ENCODE measurements around the gene HES5.
A peak's percentile ranks its signal among the peaks of the same experiment; 100 is the strongest.

The HES5 gene

DNA sequence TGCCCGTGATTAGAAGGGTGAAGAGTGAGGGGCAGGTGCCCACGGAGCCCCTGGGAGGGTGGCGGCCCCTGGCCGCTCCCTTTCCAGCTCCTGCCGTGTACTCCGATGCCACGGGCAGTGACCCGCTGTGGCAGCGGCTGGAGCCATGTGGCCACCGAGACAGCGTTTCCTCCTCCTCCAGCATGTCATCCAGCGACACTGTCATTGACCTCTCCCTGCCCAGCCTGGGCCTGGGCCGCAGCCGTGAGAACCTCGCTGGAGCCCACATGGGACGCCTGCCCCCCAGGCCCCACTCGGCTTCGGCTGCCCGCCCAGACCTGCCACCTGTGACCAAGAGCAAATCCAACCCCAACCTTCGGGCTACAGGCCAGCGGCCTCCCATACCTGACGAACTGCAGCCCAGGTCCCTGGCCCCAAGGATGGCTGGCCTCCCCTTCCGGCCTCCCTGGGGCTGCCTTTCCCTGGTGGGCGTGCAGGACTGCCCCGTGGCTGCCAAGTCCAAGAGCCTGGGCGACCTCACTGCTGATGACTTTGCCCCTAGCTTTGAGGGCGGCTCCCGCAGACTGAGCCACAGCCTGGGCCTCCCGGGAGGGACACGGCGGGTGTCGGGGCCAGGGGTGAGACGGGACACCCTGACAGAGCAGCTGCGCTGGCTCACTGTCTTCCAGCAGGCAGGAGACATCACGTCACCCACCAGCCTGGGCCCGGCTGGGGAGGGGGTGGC, 25.7 kb downstream of the HES5 start:
- no peak for DNase-seq (ENCODE audit: insufficient read length, low spot score)
- FAIRE-seq = no peak

DNA sequence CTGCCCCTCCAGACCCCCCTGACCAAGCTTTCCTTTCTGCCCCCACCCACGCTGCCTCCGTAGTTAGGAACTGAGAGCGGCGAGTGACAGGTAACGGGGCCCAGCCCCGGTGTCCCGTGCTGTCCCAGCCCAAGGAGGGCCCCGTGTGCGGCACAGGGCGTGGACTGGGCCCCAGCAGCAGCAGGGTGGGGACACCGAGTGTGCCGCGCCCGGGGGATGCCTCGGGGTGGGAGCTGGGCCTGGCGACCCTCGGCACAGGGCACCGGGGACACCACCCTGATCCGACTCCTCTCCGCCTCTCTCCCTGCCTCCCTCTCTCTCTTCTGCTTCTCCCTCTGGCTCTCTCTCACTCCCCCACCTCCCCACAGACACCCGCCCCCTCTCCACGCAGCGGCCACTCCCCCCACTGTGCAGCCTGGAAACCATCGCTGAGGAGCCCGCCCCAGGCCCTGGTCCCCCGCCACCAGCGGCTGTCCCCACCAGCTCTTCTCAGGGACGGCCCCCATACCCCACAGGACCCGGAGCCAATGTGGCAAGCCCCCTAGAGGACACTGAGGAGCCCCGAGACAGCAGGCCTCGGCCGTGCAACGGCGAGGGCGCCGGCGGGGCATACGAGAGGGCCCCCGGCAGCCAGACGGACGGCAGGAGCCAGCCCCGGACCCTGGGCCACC, 26.4 kb downstream of the HES5 start:
- FAIRE-seq (no peak), DNase-seq (ENCODE audit: insufficient read length, low spot score) (no peak)

DNA sequence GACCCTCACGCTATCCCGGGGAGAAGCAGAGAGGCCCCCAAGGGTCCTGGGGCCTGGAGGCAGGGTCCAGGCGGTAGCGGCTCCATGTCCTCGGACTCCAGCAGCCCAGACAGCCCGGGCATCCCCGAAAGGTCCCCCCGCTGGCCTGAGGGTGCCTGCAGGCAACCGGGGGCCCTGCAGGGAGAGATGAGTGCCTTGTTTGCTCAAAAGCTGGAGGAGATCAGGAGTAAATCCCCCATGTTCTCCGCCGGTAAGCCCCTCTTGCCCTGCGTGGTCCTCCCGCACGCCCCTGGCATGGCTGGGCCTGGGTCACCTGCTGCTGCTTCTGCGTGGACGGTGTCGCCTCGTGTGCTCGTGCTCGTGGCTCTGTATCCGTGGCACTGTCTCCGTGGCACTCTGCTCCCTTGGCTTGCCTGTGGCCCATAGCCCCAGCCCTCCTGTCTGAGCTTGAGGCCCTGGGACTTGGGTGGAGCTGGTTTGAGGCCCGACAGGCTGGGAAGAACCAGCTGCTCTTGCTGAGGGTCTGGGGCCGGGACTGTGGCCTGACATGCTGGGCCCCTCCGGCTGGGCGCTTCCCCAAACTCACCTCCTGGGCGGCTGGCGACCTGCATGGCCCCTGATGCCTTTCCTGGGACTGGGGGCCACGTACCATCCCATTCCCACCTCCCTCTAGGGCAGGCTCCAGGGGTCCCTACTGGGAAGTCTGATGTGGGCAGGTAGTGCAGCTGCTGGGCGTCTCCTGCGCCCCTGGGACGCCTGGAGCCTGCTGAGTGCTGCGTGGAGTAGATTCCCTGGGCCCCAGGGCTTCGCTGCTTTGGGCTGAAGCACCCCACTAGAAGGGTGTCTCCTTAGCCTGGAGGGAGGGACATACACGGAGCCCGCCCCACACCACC, 27.2 kb downstream of the HES5 start:
- no peak for FAIRE-seq
- no peak for DNase-seq (ENCODE audit: insufficient read length, low spot score)

- FAIRE-seq = no peak
- DNase-seq (ENCODE audit: insufficient read length, low spot score) = no peak
Measured at GRCh38 chr1:2502210-2502609, 27.9 kb downstream of the HES5 start.

DNA sequence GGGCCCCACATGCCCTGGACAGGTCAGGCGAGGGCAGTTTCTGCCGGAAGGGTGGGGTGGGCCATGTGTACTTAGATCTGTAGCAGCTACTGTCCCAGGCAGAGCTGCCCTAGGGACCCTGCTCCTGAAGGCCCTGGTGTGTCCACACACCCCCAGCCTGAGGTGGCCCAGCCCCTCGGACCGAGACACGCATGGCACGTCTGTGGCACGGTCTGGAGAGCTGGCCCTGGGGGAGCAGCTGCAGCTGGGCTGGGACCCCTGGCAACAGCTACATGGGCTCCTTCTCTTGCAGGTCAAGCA, 28.3 kb downstream of the HES5 start:
- no peak for DNase-seq (ENCODE audit: insufficient read length, low spot score)
- no peak for FAIRE-seq

DNA sequence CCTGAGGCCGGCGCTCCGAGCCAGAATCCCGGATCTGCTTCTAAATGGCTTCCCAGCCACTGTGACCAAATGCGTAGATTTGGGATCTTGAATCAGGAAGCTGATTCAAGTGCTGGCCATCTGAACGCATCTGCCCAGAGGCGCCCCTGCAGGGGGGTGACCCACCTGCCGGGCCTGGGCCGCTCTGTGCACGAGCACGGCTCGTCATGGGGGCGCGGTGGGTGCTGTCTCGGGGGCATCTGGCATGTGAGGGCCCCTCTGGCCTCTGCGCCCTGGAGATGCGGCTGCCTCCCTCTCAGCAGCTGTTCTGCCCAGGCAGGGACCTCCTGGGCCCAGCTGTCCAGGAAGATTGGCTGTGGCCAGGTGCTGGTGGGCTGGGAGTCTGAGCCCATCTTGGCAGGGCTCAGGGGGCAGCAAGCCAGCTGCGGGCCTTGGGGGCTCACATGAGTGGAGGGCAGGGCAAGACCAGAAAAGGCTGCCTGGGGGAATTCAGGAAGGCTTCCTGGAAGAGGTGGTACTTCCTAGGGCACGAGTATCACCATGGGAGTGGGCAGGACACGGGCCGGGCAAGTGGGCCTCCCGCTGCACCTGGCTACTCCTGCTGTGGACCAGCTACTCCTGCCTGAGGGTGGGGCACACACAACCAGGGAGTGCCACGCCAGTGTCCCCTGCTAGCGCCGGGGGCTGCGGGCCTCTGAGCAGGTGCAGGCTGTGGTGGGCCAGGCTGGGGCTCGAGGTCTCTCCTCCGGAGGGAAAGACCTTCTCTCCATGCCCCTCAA, 28.8 kb downstream of the HES5 start:
- FAIRE-seq = no peak
- DNase-seq (ENCODE audit: insufficient read length, low spot score) = no peak

GRCh38 chr1:2499986-2500596, 30.0 kb downstream of the HES5 start:
- no peak for DNase-seq (ENCODE audit: insufficient read length, low spot score)
- FAIRE-seq = no peak

DNA sequence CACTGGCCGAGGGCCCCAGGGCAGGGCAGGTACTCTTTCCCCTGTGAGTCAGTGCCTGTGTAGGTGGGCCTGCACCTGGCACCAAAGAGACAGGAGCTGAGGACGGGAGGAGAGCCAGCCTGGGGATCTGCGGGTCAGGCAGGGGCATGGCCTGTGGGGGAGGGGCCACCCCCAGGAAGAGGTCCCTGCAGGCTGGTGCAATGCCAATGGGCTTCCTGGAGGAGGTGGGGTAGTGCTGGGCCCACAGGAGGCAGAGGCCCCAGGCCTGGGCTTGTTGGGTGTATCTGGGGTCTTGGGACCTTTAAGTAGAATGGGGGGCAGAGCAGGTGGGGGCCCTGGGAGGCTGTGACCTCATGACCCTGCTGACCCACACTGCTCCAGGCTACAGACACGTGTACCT, 30.8 kb downstream of the HES5 start:
- DNase-seq (ENCODE audit: insufficient read length, low spot score) (no peak), FAIRE-seq (no peak)

- FAIRE-seq = no peak
- no peak for DNase-seq (ENCODE audit: insufficient read length, low spot score)
Measured at GRCh38 chr1:2498648-2499047, 31.4 kb downstream of the HES5 start.

- FAIRE-seq (no peak), DNase-seq (ENCODE audit: insufficient read length, low spot score) (no peak)
Measured at GRCh38 chr1:2497891-2498290, 32.2 kb downstream of the HES5 start.

GRCh38 chr1:2496746-2497145, 33.3 kb downstream of the HES5 start:
- no peak for FAIRE-seq
- DNase-seq (ENCODE audit: insufficient read length, low spot score) = no peak

DNA sequence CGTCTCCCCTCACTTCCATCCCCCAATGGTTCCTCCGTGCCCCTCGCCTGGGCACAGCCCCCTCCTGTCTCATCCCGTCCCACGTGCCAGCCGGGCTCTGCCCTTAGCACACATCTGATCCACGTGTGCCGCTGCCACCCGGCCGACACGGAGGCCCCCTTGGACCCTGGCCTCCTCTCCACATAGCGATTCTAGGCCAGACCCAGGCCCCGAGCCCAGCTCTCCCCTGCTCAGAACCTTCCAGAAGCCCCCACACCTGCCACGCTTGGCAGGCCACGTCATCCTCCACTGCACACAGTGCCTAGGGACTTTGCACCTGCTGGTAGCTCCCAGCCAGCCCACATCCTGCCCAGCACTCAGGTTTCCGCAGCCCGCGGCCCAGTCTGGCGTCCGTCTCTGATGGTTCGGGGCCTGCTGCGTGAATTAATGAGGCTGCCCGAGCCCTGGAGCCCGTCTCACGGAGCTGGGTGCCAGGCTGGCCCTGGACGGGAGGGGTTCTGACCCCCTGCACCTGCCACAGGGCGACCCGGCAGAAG, 33.9 kb downstream of the HES5 start:
- DNase-seq (ENCODE audit: insufficient read length, low spot score) (no peak), FAIRE-seq (no peak)

DNA sequence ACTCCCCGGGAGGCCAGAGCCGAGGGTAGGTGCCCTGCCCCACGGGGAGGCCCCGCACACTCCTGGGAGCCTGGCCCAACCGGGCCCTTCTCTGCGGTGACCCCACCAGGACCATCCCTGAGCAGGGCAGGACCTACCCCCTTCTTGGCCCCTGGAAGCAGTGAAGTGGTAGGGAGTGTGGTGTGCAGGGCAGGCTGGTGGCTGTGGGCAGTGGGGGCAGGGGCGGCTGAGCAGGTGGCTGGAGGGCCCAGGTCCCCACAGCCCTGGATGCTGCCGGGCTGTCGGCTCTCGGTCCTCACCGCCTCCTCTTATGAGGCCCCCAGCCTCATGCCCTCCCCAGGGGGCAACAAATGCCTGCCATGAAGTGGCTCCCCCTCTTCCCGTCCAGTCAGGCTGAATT, 34.5 kb downstream of the HES5 start:
- FAIRE-seq (no peak), DNase-seq (ENCODE audit: insufficient read length, low spot score) (no peak)

DNA sequence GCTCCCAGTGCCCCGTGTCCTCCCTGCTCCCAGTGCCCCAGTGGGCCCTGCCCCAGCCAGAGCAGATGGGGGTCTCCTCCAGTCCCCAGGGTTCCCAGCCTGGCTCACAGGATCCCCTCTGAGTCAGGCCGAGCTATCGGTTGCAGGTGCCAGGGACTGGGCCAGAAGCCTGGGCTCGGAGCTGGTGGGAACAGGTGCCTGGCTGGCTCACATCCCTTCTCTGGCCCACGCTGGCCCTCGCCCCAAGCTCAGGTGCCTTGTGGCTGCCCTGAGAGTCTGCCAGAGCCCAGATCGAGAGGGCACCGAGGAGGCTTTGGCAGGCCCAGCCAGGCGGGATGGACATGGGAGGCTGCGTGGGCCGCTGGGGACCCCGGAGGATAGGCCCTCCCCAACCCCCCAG, 35.0 kb downstream of the HES5 start:
- no peak for DNase-seq (ENCODE audit: insufficient read length, low spot score)
- no peak for FAIRE-seq

- peak; percentile 75 for DNase-seq (ENCODE audit: insufficient read length, low spot score)
- peak; percentile 49 for FAIRE-seq
Measured at GRCh38 chr1:2494323-2494693, 35.8 kb downstream of the HES5 start.

GRCh38 chr1:2493691-2494322, 36.3 kb downstream of the HES5 start:
- FAIRE-seq (no peak), DNase-seq (ENCODE audit: insufficient read length, low spot score) (no peak)

- FAIRE-seq (no peak), DNase-seq (ENCODE audit: insufficient read length, low spot score) (no peak)
Measured at GRCh38 chr1:2493218-2493617, 36.8 kb downstream of the HES5 start.

DNA sequence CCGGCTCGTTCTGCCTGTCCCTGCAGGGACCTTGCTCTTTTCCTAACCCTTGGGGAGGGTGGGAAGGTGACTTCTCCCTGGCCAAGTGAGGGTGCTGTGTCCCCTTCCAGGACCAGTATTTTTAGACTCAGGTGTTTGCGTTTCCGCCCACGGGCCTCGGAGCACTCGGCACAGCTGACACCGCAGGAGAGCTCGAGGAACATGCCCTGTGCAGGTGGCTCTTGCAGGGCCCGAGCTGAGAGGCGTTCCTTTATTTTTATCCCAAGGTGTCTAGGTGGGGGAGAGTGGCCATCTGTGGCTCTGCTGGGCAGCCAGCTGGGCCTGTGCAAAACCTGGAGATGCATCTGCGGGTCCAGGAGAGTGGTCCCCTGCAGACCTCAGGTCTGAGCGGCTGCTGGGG, 38.0 kb downstream of the HES5 start:
- FAIRE-seq (no peak), DNase-seq (ENCODE audit: insufficient read length, low spot score) (no peak)

DNA sequence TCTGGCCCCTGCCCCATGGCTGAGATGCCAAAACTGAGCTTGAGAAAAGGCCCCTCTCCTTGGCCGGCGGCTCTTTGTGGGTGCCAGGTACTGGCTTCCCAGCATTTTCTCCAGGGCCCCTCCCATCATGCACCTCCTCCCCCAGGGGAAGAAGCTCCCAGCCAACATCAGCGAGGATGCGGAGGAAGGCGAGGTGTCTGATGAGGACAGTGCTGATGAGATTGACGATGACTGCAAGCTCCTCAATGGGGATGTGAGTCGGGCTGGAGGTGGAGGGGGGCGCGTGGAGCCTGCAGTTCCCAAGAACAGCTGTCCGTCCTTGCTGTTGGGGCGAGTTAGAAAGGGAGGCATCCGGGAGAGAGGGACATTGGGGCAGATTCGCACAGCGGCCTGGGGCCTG, 40.4 kb downstream of the HES5 start:
- DNase-seq (ENCODE audit: insufficient read length, low spot score) (no peak), FAIRE-seq (no peak)

- DNase-seq (ENCODE audit: insufficient read length, low spot score) (no peak), FAIRE-seq (no peak)
Measured at GRCh38 chr1:2488688-2489087, 41.4 kb downstream of the HES5 start.
